Nephron progenitor cell (in vitro differentiated cells): ENCODE measurements around the gene SPG11.

Experiments
- DNase-seq: peaks from one replicate; pipeline ENCODE4 v3.0.0; 2021
- H3K27ac Mint-ChIP-seq: 2 replicates; pipeline ENCODE4 v1.8.0; 2021; ENCODE audit warnings: mild to moderate bottlenecking, moderate library complexity, mixed read lengths
- H3K27me3 Mint-ChIP-seq: 2 replicates; pipeline ENCODE4 v1.8.0; 2021; ENCODE audit warnings: mild to moderate bottlenecking, low read depth, mixed read lengths; ENCODE audit not compliant: poor library complexity
- H3K36me3 Mint-ChIP-seq: 2 replicates; pipeline ENCODE4 v1.8.0; 2021; ENCODE audit warnings: low read depth, mixed read lengths
- H3K4me1 Mint-ChIP-seq: 2 replicates; pipeline ENCODE4 v1.8.0; 2021; ENCODE audit warnings: mixed read lengths
- H3K4me3 Mint-ChIP-seq: 2 replicates; pipeline ENCODE4 v1.8.0; 2021; ENCODE audit warnings: mild to moderate bottlenecking, moderate library complexity, mixed read lengths
- H3K9me3 Mint-ChIP-seq: 2 replicates; pipeline ENCODE4 v1.8.0; 2021; ENCODE audit warnings: mild to moderate bottlenecking, moderate library complexity, mixed read lengths
- TF ChIP-seq, protein P1 (sequence below): fragments of 200-600 bp; sonication (generic); IDR thresholded peaks from 2 replicates; pipeline ENCODE4 v1.5.0; 2021; ENCODE audit warnings: antibody characterized with exemption

Gene SPG11

DNA sequence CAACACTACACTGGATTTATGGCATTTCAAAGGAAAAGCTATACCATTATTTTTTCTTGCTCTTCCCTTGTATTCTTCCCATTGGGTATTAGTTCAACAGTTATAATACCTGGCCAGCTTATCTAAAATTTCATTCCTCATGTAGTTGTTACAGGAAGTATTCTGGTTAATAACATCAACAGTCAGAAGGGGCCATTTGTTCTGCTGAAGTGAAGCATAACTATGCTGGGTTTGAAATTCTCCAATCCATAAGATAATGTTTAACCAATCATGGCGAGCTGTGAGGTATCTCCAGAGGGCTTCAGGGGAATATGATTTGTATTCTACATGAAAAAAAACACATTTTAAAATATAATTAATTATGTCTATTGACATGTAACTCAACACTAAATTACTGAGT, 43.4 kb downstream of the SPG11 start:
- Mint-ChIP-seq H3K36me3 (peaks cover 78% of the 10 kb centered on the region), H3K9me3 (no peaks in the 10 kb centered on the region), H3K27ac (no peak overlapping the region), H3K4me3 (no peak overlapping the region), H3K27me3 (no peaks in the 10 kb centered on the region), H3K4me1 (no peaks in the 10 kb centered on the region)
- TF ChIP-seq, protein P1, sequence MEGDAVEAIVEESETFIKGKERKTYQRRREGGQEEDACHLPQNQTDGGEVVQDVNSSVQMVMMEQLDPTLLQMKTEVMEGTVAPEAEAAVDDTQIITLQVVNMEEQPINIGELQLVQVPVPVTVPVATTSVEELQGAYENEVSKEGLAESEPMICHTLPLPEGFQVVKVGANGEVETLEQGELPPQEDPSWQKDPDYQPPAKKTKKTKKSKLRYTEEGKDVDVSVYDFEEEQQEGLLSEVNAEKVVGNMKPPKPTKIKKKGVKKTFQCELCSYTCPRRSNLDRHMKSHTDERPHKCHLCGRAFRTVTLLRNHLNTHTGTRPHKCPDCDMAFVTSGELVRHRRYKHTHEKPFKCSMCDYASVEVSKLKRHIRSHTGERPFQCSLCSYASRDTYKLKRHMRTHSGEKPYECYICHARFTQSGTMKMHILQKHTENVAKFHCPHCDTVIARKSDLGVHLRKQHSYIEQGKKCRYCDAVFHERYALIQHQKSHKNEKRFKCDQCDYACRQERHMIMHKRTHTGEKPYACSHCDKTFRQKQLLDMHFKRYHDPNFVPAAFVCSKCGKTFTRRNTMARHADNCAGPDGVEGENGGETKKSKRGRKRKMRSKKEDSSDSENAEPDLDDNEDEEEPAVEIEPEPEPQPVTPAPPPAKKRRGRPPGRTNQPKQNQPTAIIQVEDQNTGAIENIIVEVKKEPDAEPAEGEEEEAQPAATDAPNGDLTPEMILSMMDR = no peak
- DNase-seq = no peak

DNA sequence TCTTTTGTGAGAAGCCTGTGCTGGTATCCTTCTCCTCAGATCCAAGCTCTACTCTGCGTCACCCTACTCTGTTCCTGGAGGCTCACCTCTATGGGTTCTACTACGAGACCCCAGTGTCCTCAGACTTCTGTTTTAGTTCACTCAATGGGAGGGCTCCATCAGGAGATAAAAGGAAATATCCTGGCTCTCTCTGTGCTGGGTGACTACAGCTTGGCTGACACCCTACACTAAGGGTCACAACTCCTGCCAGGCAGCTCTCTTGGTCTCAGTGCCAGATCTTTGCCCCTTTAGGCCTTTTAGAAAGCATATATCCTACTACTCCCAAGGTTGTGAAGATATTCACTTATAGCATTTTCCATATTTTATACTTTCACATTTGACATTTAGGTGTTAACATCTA, 46.5 kb downstream of the SPG11 start:
- no peak for DNase-seq
- Mint-ChIP-seq H3K9me3 (no peaks in the 10 kb centered on the region), H3K4me1 (no peaks in the 10 kb centered on the region), H3K4me3 (no peak overlapping the region), H3K36me3 (peaks cover 81% of the 10 kb centered on the region), H3K27ac (no peak overlapping the region), H3K27me3 (no peaks in the 10 kb centered on the region)
- TF ChIP-seq, protein P1 = no peak

DNA sequence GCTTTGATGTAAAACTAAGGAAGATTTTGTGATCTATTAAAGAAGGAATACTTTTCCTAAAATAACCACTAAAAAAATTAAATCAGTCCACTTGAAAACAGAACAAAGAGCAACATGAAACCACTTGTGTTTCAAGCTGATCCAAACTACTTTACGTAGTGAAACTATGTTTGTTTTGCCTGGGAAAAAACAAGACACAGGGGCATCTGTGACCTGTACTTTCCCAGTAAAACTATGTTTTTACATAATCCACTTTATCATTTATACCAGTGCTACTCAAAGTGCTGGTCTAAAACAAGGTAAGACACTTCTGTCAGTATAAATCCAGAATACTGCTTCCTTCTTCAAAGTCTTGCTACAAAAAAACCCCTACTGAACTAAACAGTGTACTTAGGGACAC, 56.7 kb downstream of the SPG11 start:
- Mint-ChIP-seq H3K27me3 (no peaks in the 10 kb centered on the region), H3K27ac (no peak overlapping the region), H3K9me3 (no peaks in the 10 kb centered on the region), H3K36me3 (peaks cover 86% of the 10 kb centered on the region), H3K4me1 (no peaks in the 10 kb centered on the region), H3K4me3 (no peak overlapping the region)
- DNase-seq = no peak
- TF ChIP-seq, protein P1 = no peak

DNA sequence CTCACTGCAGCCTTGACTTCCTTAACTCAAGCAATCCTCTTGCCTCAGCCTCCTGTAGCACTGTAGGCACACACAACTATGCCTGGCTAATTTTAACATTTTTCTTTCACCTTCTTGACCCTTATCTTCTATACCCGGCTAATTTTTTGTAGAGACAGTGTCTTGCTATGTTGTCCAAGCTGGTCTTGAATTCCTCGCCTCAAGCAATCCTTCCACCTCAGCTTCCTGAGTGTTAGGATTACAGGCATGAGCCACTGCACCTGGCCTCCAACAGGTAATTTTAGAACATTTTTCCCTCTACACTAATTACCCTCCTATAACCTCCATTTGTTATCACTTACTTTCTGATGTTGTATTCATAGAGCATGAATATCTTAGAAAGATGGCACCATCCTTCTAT, 60.3 kb downstream of the SPG11 start:
- Mint-ChIP-seq H3K27me3 (no peaks in the 10 kb centered on the region), H3K36me3 (peaks cover 67% of the 10 kb centered on the region), H3K9me3 (no peaks in the 10 kb centered on the region), H3K4me3 (no peak overlapping the region), H3K27ac (peak overlapping the region; percentile 3), H3K4me1 (no peaks in the 10 kb centered on the region)
- TF ChIP-seq, protein P1 = no peak
- DNase-seq = no peak

DNA sequence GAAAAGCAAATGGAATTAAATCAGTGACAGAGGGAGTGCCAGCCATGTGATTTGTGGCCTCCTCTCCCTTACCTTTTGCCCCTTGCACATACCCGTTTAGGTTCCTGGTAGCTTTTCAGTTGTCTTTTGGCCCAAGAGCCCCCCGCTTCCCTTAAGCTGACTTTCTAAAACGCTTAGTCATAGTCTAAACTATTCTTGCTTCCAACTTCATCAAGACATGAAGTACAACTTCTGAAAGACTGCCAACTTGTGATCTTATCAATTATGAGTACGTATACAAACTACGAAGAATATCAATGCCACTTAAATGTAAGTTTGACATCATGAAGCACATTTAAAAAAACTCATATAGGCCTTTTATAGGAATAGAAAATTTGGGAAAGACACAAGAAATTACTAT, 64.6 kb downstream of the SPG11 start:
- H3K27ac Mint-ChIP-seq = no peak overlapping the region
- H3K4me3 Mint-ChIP-seq = no peak overlapping the region
- DNase-seq = no peak
- TF ChIP-seq, protein P1 = no peak
- H3K27me3 Mint-ChIP-seq = no peaks in the 10 kb centered on the region
- H3K36me3 Mint-ChIP-seq = peaks cover 56% of the 10 kb centered on the region
- H3K4me1 Mint-ChIP-seq = no peaks in the 10 kb centered on the region
- no peaks in the 10 kb centered on the region for H3K9me3 Mint-ChIP-seq

DNA sequence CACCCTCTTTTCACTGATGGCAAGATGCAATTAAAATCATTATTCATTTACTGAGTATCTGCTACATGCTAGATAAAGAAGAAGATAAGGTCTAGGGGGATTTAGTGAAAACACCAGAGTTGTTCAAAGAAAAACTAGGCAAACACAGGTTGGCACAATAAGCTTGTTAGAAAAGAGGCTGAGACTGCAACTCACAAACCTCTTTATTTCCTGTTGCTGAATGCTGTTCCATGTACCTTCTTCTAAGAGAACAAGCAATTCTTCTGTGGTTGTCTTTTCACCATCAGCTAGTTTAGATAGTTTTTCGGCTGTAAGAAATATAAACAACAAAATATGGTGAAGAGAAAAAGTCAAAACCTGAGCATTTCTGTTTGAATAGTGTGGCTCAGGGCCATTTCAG, 65.4 kb downstream of the SPG11 start:
- H3K9me3 Mint-ChIP-seq = no peaks in the 10 kb centered on the region
- TF ChIP-seq, protein P1 = no peak
- peaks cover 49% of the 10 kb centered on the region for H3K36me3 Mint-ChIP-seq
- no peaks in the 10 kb centered on the region for H3K4me1 Mint-ChIP-seq
- H3K27me3 Mint-ChIP-seq = no peaks in the 10 kb centered on the region
- no peak overlapping the region for H3K27ac Mint-ChIP-seq
- no peak for DNase-seq
- H3K4me3 Mint-ChIP-seq = no peak overlapping the region
